Endothelial cell of umbilical vein (primary cell): ENCODE measurements around the gene ESPN.
A peak's percentile ranks its signal among the peaks of the same experiment; 100 is the strongest.

ENCODE experiments used
- EZH2 ChIP-seq: IDR thresholded peaks from 2 replicates; pipeline ENCODE4 v1.6.1; 2012; ENCODE audit warnings: borderline replicate concordance, low read depth, mild to moderate bottlenecking, moderate library complexity, low read length, inconsistent platforms; ENCODE audit not compliant: severe bottlenecking
- GATA2 ChIP-seq: IDR thresholded peaks from 2 replicates; pipeline ENCODE4 v1.7.0; 2011; ENCODE audit warnings: low read depth, mild to moderate bottlenecking, moderate library complexity, mixed read lengths, low read length; ENCODE audit not compliant: insufficient read length, insufficient read depth
- JUN ChIP-seq: IDR thresholded peaks from 2 replicates; pipeline ENCODE4 v1.6.1; 2011; ENCODE audit warnings: borderline replicate concordance, low read depth; ENCODE audit not compliant: insufficient read length, insufficient read depth
- POLR2A ChIP-seq: IDR thresholded peaks from 2 replicates; pipeline ENCODE4 v1.6.1; 2012; ENCODE audit warnings: low read depth, mild to moderate bottlenecking, control low read depth, low read length
- POLR2AphosphoS5 ChIP-seq: IDR thresholded peaks from 2 replicates; pipeline ENCODE4 v1.6.1; 2012; ENCODE audit warnings: low read depth, mild to moderate bottlenecking, control low read depth, low read length, moderate library complexity; ENCODE audit not compliant: insufficient read depth
- TF ChIP-seq, protein P1 (sequence below), 2 donors: IDR thresholded peaks; 1 replicate in 1 of 2; 2 replicates in 1 of 2; pipeline ENCODE4 v1.5.1; 2011; ENCODE audit warnings: low read length in 2 of 2, mild to moderate bottlenecking in 2 of 2, moderate library complexity in 2 of 2, control low read depth in 1 of 2, inconsistent platforms in 1 of 2, low read depth in 1 of 2; ENCODE audit not compliant: insufficient read depth in 1 of 2; ENCODE audit errors: extremely low read depth in 1 of 2
- TF ChIP-seq, protein P2 (sequence below): IDR thresholded peaks from 2 replicates; pipeline ENCODE4 v1.6.1; 2011; ENCODE audit not compliant: insufficient read depth, insufficient read length

DNA sequence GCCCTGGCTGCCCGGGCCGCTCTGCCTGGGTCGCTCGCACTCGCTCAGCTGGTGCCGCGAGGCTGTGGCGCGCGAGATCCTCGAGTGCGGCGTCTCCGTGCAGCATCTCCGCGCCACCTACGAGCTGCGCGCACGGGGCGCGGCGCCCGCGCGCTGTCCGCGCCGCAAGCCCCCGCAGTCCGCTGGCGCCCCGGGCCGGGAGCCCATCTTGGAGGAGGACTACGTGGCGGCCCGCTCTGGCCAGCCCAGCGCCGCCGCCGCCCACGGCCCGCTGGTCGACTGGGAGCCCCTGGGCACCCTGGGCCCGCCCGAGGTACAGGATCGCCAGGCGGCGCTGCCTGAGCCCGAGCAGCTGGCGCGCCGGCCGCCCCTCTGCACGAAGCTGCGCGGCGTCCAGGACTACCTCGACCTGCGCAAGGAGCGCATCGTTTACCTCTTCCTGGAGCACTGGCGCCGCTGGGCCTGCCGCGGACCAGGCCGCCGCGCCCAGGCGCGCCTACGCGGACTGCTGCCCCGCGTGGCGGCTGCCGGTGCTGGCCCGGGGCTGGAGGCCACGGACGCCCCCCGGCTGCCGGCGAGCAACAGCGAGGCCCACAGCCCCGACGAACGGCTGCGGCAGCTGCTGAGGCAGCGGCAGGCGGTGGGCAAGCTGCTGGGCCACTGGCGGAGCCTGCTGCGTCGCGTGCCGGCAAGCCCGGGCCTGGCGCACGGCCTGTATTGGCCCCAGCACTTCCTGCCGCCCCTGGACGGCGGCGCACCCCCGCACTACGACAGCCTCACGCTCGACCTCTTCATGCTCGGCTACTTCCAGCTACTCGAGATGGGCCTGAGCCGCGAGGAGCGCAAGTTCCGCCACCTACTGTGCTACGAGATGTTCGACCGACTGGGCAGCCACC lies 30.5 kb downstream of the ESPN start:
- TF ChIP-seq, protein P1, sequence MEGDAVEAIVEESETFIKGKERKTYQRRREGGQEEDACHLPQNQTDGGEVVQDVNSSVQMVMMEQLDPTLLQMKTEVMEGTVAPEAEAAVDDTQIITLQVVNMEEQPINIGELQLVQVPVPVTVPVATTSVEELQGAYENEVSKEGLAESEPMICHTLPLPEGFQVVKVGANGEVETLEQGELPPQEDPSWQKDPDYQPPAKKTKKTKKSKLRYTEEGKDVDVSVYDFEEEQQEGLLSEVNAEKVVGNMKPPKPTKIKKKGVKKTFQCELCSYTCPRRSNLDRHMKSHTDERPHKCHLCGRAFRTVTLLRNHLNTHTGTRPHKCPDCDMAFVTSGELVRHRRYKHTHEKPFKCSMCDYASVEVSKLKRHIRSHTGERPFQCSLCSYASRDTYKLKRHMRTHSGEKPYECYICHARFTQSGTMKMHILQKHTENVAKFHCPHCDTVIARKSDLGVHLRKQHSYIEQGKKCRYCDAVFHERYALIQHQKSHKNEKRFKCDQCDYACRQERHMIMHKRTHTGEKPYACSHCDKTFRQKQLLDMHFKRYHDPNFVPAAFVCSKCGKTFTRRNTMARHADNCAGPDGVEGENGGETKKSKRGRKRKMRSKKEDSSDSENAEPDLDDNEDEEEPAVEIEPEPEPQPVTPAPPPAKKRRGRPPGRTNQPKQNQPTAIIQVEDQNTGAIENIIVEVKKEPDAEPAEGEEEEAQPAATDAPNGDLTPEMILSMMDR (IDR thresholded peaks at IDR 0.05; ENCODE audit: extremely low read depth in 1 of 2, insufficient read depth in 1 of 2, low read depth in 1 of 2, low read length in 2 of 2): peak in 1 of 2 donors; percentile 8
- TF ChIP-seq EZH2 (peak; percentile 81), POLR2A (no peak), GATA2 (no peak), POLR2AphosphoS5 (no peak), JUN (no peak)
- TF ChIP-seq, protein P2, sequence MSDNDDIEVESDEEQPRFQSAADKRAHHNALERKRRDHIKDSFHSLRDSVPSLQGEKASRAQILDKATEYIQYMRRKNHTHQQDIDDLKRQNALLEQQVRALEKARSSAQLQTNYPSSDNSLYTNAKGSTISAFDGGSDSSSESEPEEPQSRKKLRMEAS: no peak
